Body of pancreas (tissue), 4 donors: Measurements from ENCODE around the gene TLL2.

ENCODE experiments used
- CTCF ChIP-seq, 7 experiments: fragments of 450-650 bp in 4 of 7; fragments of 200-600 bp in 3 of 7; sonication (generic) in 3 of 7; IDR thresholded peaks; one replicate each; pipeline ENCODE4 v1.5.1; 2016 to 2019; ENCODE audit warnings: antibody characterized with exemption in 7 of 7
- POLR2A ChIP-seq, 3 donors: fragments of 450-650 bp; IDR thresholded peaks; one replicate each; pipeline ENCODE4 v1.6.1; 2016; ENCODE audit warnings: antibody characterized with exemption in 3 of 3, mild to moderate bottlenecking in 2 of 3

- TF ChIP-seq POLR2A (IDR thresholded peaks at IDR 0.05) (no peak), CTCF (IDR thresholded peaks at IDR 0.05) (no peak)
Observed at GRCh38 chr10:96411716-96412320, 101.9 kb downstream of the TLL2 start.
